NB4 (cell line): ENCODE measurements around the gene C12orf42.

Experiments used
- CTCF ChIP-seq: IDR thresholded peaks from one replicate; pipeline ENCODE4 v1.5.1; 2012; ENCODE audit warnings: low read depth, low read length
- MYC ChIP-seq: IDR thresholded peaks from 2 replicates; pipeline ENCODE4 v1.6.1; 2011; ENCODE audit warnings: low read depth, low read length
- POLR2A ChIP-seq: IDR thresholded peaks from 2 replicates; pipeline ENCODE4 v1.6.1; 2011; ENCODE audit warnings: mild to moderate bottlenecking; ENCODE audit not compliant: insufficient read length; ENCODE audit errors: extremely low read depth

- TF ChIP-seq POLR2A (no peak), CTCF (no peak), MYC (no peak)
These were observed 21.4 kb upstream of the C12orf42 start for GRCh38 chr12:103517161-103517560.
